ENCODE results near the gene U2SURP. TPM values are rescaled to one million over a fixed set of nuclear protein-coding genes. Genes with fewer than 3 reads are reported as not detected.

The U2SURP gene
- total RNA-seq, 2 donors from 2014 or later = 59.4 to 70.2 TPM

DNA sequence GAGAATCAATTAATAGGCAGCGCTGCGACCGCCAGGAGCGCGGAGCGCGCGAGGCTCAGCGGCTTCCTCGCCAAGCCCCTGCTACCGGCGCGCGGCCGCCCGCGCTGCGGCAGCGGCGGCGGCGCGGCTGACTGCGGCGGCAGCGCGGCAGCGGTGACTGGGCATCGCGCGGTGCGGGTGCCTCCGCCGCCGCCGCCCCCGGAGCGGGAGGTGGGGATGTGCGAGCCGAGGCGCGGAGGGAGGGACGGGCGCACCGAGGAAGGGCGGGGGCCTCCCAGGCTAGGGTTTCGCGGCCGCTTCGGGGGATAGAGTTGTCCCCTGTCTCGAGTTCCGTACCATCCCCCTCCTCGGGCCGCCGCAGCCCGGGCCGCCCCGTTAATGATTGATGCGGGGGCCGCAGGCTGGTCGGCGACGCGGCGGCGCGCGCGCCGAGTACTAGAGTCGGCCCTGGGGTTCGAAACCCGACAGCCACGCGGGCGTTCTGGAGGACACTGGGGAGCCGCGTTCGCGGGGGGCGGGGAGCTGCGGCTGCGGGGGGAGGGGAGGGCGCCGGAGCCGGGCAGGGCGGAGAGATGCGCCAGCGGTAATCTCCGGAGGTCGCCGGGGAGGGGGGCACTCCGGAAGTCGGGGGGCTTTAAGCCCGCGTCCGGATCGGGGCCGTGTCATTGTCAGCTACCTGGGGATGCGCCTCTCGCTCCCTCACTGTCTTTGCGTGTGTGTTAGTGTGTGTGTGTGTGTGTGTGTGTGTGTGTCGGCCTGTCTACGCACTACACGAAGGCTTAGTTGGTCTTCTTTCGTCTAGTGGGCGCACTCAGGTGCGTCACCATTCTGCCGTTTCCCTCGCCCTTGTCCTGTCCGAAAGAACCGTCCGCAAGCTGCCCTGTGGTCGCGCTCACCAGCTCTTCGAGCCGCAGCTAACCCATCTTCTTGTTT is 37.6 kb upstream of the U2SURP start, which contains the start of gene PAQR9:
Gene PAQR9 (minus strand): TSS at position 159 of the 933 bp plus-strand sequence. CDS start 338 bp downstream, outside the sequence.
- H3K27ac ChIP-seq = no peak within 1 kb of the TSS
- H3K9ac ChIP-seq (ENCODE audit: low read depth in 2 of 2, low read length in 2 of 2) = no peak within 1 kb of the TSS
- no peaks in the 10 kb centered on the region for H3K4me1 ChIP-seq
- intact Hi-C loops (cut with DNase I) = no loop called here
- H3K36me3 ChIP-seq = no peaks in the 10 kb centered on the region
- TF ChIP-seq, protein P1, sequence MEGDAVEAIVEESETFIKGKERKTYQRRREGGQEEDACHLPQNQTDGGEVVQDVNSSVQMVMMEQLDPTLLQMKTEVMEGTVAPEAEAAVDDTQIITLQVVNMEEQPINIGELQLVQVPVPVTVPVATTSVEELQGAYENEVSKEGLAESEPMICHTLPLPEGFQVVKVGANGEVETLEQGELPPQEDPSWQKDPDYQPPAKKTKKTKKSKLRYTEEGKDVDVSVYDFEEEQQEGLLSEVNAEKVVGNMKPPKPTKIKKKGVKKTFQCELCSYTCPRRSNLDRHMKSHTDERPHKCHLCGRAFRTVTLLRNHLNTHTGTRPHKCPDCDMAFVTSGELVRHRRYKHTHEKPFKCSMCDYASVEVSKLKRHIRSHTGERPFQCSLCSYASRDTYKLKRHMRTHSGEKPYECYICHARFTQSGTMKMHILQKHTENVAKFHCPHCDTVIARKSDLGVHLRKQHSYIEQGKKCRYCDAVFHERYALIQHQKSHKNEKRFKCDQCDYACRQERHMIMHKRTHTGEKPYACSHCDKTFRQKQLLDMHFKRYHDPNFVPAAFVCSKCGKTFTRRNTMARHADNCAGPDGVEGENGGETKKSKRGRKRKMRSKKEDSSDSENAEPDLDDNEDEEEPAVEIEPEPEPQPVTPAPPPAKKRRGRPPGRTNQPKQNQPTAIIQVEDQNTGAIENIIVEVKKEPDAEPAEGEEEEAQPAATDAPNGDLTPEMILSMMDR (IDR thresholded peaks at IDR 0.05) = no peak
- H3K9me3 ChIP-seq = no peaks in the 10 kb centered on the region
- H3K27me3 ChIP-seq = peaks cover 38% of the 10 kb centered on the region
- peak within 1 kb of the TSS; percentile 38 for H3K4me3 ChIP-seq
- no peak for DNase-seq

DNA sequence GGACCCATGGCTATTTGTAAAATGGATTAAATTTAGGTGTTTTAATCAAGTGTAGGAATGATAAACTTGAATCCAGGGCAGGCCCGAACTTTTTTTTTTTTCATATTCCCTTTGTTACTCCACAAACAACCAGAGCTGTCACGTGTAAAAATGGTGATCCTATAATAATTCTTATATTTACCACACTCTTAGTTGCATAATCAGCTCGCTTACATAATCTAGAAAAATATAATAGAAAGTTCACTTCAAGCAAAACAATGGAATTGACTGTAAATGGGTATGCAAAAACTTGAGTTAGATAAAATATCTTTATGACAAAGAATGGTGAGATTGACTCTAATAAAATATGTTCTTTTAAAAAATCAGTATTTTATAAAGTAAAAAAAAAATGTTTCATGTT is 35.8 kb upstream of the U2SURP start:
- TF ChIP-seq, protein P1 (IDR thresholded peaks at IDR 0.05) = no peak
- DNase-seq = no peak
- no peak overlapping the region for H3K9ac ChIP-seq (ENCODE audit: low read depth in 2 of 2, low read length in 2 of 2)
- no peaks in the 10 kb centered on the region for H3K4me1 ChIP-seq
- H3K4me3 ChIP-seq = no peak overlapping the region
- intact Hi-C loops (cut with DNase I) = no loop called here
- H3K27me3 ChIP-seq = peaks cover 37% of the 10 kb centered on the region
- H3K36me3 ChIP-seq = no peaks in the 10 kb centered on the region
- no peak overlapping the region for H3K27ac ChIP-seq
- H3K9me3 ChIP-seq = no peaks in the 10 kb centered on the region

- no peaks in the 10 kb centered on the region for H3K4me1 ChIP-seq
- intact Hi-C loops (cut with DNase I) = no loop called here
- H3K27me3 ChIP-seq = peaks cover 29% of the 10 kb centered on the region
- TF ChIP-seq, protein P1 (IDR thresholded peaks at IDR 0.05) = no peak
- H3K36me3 ChIP-seq = no peaks in the 10 kb centered on the region
- no peak overlapping the region for H3K9ac ChIP-seq (ENCODE audit: low read depth in 2 of 2, low read length in 2 of 2)
- H3K27ac ChIP-seq = no peak overlapping the region
- no peaks in the 10 kb centered on the region for H3K9me3 ChIP-seq
- H3K4me3 ChIP-seq = no peak overlapping the region
- DNase-seq = no peak
Observed at GRCh38 chr3:142966808-142967207, 34.6 kb upstream of the U2SURP start.

GRCh38 chr3:142968319-142969025 is 32.9 kb upstream of the U2SURP start:
- intact Hi-C loops (cut with DNase I) = no loop called here
- Histone ChIP-seq H3K9ac (ENCODE audit: low read depth in 2 of 2, low read length in 2 of 2) (no peak overlapping the region), H3K27ac (no peak overlapping the region), H3K4me1 (no peaks in the 10 kb centered on the region), H3K9me3 (no peaks in the 10 kb centered on the region), H3K36me3 (no peaks in the 10 kb centered on the region), H3K27me3 (peaks cover 15% of the 10 kb centered on the region), H3K4me3 (no peak overlapping the region)
- no peak for DNase-seq
- TF ChIP-seq, protein P1 (IDR thresholded peaks at IDR 0.05) = no peak

DNA sequence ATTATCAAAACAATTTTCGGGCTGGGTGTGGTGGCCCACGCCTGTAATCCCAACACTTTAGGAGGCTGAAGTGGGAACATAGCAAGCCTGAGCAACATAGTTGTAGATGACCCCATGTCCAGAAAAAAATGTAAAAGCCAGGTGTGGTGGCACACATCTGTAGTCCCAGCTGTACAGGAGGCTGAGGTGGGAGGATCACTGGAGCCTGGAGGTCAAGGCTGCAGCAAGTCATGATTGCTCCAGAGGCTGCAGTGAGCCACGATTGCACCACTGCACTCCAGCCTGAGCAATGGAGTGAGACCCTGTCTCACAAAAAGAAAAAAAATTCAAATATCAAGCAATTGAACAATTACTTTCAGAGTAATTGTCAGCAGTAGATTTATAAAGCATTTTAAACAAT is 29.9 kb upstream of the U2SURP start:
- Histone ChIP-seq H3K9ac (ENCODE audit: low read depth in 2 of 2, low read length in 2 of 2) (no peak overlapping the region), H3K4me1 (no peaks in the 10 kb centered on the region), H3K4me3 (no peak overlapping the region), H3K36me3 (no peaks in the 10 kb centered on the region), H3K27ac (no peak overlapping the region), H3K9me3 (no peaks in the 10 kb centered on the region), H3K27me3 (no peaks in the 10 kb centered on the region)
- intact Hi-C loops (cut with DNase I) = no loop called here
- no peak for DNase-seq
- TF ChIP-seq, protein P1 (IDR thresholded peaks at IDR 0.05) = no peak
